Stimulated activated CD4-positive, alpha-beta T cell treated with anti-CD3 and anti-CD28 coated beads, TNF-alpha, amount 100 ng/mL, for 4 hours (primary cell): ENCODE measurements around the gene FAM8A1.

Experiments
- DNase-seq, 3 experiments: peaks; one replicate each; pipeline ENCODE4 v3.0.0-alpha.2; 2020; ENCODE audit warnings: low read depth in 3 of 3

The FAM8A1 gene

DNA sequence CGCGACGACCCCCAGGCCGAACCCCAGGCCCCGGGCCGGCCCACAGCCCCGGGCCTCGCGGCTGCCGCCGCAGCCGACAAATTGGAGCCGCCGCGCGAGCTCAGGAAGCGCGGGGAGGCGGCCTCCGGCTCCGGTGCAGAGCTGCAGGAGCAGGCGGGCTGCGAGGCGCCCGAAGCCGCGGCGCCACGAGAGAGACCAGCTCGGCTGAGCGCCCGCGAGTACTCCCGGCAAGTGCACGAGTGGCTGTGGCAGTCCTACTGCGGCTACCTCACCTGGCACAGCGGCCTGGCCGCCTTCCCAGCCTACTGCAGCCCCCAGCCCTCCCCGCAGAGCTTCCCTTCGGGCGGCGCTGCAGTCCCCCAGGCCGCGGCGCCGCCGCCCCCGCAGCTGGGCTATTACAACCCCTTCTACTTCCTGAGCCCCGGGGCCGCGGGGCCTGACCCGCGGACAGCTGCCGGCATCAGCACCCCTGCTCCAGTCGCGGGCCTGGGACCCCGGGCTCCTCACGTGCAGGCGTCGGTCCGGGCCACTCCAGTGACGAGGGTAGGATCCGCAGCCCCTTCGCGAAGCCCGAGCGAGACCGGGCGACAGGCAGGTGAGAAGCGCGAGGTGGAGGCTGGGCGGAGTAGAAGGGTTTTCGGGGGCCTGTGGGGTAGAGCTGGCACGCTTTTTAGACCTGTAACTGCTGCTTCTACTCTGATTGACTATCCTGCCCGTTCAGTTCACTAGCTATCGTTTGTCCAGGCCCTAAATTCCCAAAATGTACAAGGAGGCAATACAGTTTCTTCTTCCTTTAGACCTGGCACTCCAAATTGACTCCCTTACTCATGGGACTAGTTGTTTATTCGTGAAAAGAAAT is 654 bp downstream of the FAM8A1 start:
- peak in 2 of 3 experiments; percentile 15 to 34 for DNase-seq

DNA sequence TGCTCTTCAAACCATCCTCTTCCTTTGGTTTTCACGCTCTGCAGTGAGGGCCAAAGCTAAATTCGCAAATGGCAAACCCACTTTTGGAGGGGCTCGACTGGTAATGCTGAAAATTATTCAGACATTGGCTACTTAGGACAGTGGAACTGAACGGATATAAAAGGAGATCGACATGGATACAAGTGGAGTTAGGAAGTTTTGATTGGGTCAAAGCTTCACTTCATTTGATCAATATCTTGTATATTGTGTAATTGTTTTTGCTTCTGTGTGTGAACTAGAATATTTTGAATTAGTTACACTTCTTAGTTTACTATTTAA is 1.2 kb downstream of the FAM8A1 start:
- no peak for DNase-seq

GRCh38 chr6:17602888-17603287 is 2.8 kb downstream of the FAM8A1 start:
- no peak for DNase-seq

DNA sequence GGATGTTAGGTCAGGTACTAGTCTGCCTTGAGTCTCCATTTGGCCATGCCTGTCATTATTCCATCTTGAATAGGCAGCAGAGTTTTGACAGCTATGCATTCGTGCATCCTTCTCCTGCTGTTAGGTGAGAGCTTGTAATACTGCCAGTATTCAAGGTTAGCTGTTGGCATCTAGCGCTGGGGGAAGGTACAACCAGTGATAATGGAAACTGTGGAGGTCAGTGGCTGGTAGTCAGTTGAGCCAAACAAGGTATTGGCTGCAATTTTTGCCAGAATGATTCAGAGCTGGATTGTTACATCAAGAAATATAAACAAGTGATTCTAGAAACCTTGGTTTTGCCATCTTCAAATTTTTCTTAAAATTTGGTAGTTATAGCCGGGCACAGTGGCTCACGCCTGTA is 6.5 kb downstream of the FAM8A1 start:
- DNase-seq, result no peak

- DNase-seq, result no peak
Observed at GRCh38 chr6:17610835-17611234, 10.7 kb downstream of the FAM8A1 start.

- DNase-seq, result no peak
Observed at GRCh38 chr6:17612048-17612447, 11.9 kb downstream of the FAM8A1 start.

- no peak for DNase-seq
Observed at GRCh38 chr6:17615794-17616193, 15.7 kb downstream of the FAM8A1 start.

GRCh38 chr6:17621003-17621402 is 20.9 kb downstream of the FAM8A1 start:
- no peak for DNase-seq

DNA sequence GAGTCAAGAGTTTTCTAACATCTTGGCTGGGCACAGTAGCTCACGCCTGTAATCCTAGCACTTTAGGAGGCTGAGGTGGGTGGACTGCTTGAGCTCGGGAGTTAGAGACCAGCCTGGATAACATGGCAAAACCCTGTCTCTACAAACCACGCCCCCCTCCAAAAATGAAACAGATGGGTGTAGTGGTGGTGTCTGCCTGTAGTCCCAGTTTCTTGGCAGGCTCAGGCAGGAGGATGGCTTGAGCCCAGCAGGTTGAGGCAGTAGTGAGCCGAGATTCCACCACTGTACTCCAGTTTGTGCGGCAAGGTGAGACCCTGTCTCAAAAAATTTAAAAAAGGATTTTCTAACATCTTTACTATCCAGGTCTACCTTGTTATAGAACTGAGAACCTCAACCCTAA is 22.0 kb downstream of the FAM8A1 start:
- DNase-seq, result no peak

DNA sequence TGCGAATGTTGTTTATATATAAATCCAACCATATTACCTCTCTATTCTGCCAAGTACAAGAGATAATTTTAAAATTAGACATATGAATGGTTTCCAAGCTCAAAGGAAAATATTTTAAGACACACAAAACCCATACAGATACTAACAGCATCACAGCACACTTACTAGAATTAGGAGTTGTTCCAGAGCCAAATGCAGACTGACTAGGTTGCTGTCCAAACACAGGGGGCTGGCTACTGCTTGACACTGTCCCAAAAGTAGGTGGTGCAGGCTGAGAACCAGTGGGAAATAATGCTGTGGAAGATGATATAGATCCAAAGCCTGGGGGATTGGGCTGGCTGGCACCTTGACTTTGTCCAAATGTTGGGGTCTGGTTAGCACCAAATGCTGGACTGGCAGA is 24.3 kb downstream of the FAM8A1 start:
- no peak for DNase-seq

GRCh38 chr6:17628873-17629272 is 28.8 kb downstream of the FAM8A1 start:
- no peak for DNase-seq

DNA sequence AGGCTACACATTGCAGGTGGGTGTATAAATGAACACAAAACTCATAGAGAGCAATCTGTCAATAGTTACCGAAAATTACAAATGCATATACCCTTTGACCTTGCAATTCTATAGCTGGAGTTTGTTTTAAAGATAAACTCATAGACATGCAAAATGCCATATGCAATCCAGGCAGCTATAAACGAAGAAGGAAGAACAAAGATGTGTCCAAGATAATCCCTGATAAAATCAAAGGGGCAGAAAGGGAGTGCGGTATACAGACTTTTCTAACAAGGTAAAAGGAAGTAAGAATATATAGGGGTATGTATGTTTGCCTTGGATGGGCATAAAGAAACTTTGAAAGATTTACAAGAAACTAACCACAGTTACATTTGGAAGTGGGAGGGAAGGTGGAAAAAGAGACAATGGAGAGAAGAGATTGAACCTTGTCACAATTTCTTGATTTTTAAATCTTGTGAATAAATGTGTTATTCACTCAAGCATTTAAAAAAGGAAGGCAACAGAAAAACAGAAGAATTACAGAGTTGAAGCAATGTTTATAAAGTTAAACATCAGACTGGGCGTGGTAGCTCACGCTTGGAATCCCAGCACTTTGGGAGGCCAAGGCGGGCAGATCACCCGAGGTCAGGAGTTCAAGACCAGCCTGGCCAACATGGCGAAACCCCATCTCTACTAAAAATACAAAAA is 29.9 kb downstream of the FAM8A1 start:
- no peak for DNase-seq

- no peak for DNase-seq
Observed at GRCh38 chr6:17630511-17631073, 30.5 kb downstream of the FAM8A1 start.

DNA sequence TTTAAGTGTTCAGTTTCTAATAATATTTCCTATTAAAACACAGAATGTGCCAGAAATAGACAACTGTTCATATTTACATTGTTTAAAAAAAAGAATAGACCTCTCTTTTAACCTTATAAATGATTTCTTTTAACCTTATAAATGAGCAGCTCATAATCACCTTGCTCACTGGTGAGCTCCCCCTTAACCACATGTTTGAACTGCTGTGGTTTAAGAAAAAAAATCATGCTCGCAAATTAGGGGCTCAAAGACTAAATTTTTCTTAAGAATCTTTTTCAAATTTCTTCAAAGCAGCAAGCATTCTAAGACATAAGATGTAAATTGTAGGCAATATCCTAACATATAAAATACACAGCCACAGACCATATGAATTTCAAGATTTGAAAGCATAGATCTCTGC is 32.8 kb downstream of the FAM8A1 start:
- DNase-seq, result no peak

DNA sequence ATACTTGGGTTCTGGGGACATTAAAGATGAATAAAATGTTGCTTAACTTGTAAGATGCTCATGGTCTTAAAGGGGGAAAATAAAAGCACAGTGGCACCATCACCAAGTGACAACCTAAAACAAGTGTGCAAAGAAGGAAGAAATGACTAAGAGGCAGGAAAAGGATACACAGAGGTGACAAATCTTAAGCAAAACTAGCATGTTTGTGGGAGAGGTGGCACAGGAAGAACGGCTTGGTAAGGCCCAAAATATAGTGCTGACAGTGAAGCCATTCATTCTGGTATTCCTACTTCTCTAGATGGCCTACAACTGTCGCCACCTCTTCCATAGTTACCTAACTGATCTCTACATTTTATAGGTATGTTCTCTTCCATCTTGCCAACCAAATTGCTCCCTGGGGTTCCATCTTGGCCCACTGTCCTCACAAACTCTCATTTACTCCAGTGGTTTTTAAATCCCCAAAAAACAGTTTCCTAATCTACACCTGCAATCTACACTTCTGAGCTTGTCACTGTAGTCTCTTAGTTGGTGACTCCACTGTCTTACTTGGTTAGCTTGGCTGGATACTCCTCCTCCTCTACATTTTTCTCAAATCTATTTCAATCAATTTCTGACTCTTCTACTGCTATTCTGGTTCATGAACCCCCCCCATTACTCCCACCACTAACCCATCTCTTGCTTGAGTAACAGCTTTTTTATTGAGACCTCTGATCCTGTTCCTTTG is 33.5 kb downstream of the FAM8A1 start:
- DNase-seq, result no peak

DNA sequence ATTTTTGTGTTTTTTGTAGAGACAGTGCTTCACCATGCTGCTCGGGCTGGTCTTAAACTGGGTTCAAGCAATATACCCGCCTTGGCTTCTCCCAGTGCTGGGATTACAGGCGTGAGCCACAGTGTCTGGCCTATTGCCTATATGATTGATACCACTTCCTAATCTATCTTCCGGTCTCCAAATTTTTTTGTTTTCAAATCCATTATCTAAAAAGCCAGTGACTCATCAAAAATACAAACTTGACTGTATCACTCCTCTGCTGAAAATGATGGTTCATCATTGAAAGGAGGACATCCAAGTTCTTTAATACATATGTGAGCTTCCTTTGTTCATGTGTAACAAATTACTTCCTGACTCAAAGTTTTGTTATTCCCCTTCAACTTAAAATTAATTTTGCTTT is 35.5 kb downstream of the FAM8A1 start:
- DNase-seq, result no peak

GRCh38 chr6:17638212-17638715 is 38.2 kb downstream of the FAM8A1 start:
- DNase-seq, result no peak

DNA sequence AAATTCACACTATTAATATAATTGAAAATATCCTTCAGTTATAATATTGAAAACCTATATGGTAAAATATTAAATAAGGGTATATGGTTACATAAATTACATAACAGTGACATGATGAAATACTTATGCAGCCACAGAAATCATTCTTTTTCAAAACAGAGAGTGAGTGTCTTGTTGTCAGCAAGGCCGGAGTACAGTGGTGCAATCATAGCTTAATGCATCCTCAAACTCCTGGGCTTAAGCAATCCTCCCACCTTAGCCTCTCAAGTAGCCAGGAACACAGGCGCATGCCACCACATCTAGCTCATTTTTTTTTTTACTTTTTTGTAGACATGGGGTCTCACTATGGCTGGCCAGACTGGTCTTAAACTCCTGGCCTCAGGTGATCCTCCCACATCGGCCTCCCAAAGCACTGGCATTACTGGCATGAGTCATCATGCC is 40.4 kb downstream of the FAM8A1 start:
- DNase-seq, result no peak

- DNase-seq, result no peak
Observed at GRCh38 chr6:17648745-17649144, 48.6 kb downstream of the FAM8A1 start.

GRCh38 chr6:17650656-17651309 is 50.7 kb downstream of the FAM8A1 start:
- no peak for DNase-seq

- no peak for DNase-seq
Observed at GRCh38 chr6:17653198-17653882, 53.2 kb downstream of the FAM8A1 start.
